NCI-H446 (cell line): ENCODE measurements around the gene PAPOLG.
"Not testable (repeated sequence)": the region's sequence is repeated elsewhere in the genome, so short reads cannot be mapped to it uniquely, and the experiment has no call there.

Source experiments
- DNase-seq, 2 experiments: peaks; one replicate each; lab custom pipeline; 2025; lab: John Stamatoyannopoulos, UW

Gene PAPOLG

GRCh38 chr2:60775048-60775639, 19.1 kb downstream of the PAPOLG start:
- no peak for DNase-seq

DNA sequence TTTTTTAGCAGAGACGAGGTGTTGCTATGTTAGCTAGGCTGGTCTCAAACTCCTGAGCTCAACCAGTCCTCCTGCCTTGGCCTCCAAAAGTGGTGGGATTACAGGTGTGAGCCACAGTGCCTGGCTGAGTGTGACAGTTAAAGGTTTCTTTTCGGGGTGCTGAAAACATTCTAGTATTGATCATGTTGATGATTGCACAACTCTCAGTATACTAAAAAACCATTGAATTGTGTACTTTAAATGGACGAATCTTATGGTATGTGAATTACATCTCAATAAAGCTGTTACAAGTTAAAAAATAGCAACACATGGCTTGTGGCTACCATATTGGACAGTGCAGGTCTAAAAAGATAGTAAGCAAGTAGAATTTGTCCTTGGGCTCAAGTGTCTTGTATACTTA, 22.3 kb downstream of the PAPOLG start:
- DNase-seq: no peak

GRCh38 chr2:60779426-60779825, 23.4 kb downstream of the PAPOLG start:
- no peak for DNase-seq

GRCh38 chr2:60780721-60781120, 24.7 kb downstream of the PAPOLG start:
- DNase-seq: no peak

DNA sequence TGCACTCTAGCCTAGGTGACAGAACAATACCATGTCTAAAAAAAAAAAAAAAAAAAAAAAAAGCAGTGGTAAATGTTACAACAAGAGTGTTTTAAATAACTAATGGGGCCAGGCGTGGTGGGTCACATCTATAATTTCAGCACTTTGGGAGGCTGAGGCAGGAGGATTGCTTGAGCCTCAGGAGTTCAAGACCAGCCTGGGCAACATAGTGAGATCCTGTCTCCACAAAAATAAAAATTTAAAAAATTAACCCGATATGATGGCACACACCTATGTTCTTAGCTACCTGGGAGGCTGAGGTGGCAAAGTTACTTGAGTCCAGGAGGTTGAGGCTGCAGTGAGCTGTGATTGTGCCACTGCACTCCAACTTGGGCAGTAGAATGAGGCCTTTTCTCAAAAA, 37.1 kb downstream of the PAPOLG start:
- DNase-seq: no peak

DNA sequence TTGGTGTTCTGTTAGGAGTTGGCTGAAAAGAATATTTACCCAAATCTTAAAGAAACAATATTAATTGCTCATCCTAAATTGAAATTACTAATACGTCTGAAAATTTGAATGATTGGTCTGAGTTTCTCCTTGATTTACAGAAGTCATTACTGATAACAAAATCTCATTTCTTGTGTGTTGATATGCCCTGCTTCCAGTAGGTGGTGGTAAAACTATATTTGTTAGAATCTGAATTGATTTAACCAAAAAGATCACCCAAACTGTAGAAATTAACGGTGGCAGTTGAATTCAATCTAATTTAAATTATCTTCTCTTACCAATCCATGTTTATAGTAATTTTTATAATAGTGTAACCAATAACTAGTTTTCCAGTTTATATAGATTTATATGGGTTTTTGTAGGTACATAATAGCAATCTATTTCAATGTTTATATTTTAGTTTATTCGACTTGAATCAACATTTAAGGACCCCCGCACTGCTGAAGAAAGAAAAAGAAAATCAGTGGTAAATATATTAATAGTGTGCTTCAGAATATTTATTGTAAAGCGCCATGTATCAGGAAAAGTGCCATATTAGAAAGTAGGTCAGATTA, 38.3 kb downstream of the PAPOLG start:
- DNase-seq: peak in 1 of 2 experiments; percentile 24

GRCh38 chr2:60796573-60797509, 40.8 kb downstream of the PAPOLG start:
- no peak for DNase-seq

DNA sequence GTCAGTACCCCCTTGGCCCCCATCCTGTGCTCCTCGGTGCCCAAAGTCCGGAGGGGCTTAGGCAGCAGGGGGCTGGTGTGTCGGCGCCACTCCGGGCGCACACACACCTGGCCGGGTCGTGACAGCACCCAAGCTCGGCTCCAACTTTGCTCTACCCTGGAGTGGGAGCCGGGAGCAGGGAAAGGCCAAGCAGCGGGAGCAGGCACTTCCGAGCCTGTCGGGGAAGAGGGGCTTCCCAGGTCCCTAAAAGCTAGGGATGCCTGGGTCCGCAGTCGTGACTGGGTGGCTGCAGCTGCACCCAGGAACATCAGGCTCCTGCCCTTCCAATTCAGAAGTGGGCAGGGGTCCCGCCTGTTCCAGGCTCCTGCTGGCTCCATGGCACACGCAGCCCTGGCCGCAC, 48.4 kb downstream of the PAPOLG start:
- no peak for DNase-seq

- no peak for DNase-seq
These were observed 50.5 kb downstream of the PAPOLG start for GRCh38 chr2:60806595-60806987.

DNA sequence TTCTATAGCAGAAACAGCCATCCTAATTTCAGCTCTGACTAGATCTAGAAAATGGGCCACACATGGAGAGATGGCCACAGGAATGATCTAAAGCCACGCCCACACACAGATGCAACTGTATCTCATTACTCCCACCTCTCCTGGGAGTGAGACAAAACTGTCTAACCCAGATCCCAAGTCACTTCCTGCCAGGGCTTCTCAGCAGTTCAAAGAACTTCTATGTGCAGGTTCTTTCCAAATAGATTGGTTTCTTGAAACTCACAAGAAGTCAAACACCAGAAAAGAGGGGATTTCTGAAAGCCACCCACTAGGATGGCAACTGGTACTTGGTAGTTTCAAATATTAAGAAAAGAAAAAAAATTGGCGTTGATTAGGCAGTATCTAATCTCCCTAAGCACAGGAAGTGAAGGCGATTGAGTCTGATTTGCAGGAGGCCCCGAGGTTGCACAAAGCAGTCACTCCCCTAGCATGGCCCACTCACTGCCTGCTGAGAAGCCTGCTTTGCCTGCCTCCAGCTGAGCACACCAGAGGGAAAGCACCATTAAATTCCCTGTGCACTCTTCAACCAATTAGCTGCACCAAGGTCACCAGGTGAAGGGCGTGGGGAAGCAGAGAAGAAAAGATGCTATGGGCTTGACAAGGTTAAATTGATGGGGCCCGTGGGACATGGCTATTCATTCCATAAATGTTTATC, 51.1 kb downstream of the PAPOLG start:
- DNase-seq: no peak

DNA sequence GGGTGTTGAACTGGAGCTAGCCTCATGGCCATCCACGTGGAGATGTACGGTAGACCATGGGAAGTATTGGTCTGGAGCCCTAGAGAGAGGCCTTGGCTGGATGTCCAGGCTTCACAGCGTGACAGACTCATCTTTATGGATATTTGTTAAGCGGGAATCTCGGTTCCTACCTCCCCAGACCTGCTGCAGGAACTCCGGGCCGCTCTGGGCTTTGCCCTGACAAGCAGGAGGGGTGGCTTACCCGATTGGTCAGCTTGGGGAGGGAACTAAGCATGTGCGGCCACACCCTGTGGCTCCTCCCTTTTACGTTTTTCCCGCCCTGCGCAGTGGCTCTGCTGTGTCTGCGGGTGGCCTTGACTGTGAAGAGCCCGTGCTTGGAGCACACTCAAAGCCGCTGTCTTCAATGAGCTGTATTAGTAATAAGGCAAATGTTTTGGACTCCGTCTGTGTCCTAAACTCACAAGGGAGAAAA, 52.3 kb downstream of the PAPOLG start:
- peak in 1 of 2 experiments; percentile 36 for DNase-seq

- DNase-seq: no peak
These were observed 55.7 kb downstream of the PAPOLG start for GRCh38 chr2:60811491-60812375.

DNA sequence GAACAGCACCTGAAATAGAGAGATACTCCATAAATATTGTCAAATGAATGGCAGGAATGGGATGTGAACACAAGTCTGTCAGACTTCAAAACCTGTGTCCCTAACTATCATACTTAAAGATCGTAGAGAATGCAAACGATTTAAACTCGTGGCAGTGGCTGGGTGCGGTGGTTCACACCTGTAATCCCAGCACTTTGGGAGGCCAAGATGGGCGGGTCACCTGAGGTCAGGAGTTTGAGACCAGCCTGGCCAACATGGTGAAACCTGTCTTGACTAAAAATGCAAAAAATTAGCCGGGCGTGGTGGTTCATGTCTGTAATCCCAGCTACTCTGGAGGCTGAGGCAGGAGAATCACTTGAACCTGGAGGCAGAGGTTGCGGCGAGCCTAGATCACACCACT, 61.1 kb downstream of the PAPOLG start:
- DNase-seq: not testable (repeated sequence)

DNA sequence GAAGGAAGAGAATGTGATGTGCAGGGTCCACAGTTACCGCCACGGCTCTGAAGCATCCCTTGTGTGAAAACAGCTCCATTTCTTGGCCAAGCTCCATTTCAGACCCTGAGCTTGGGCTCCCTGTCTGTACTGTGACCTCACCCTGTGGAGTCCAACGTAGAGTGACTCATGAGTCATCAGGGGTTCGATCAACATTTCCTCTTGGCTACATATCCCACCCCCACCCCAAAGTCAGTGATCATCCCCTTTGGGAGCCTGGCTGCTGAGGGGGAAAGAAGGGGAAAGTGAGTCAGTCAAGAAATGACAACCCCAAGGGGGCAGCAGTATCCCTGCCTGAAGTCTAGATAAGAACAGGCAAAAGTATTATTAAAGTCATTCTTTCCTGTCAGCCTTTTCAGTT, 62.2 kb downstream of the PAPOLG start:
- DNase-seq: no peak

- DNase-seq: no peak
These were observed 63.2 kb downstream of the PAPOLG start for GRCh38 chr2:60819155-60819862.

DNA sequence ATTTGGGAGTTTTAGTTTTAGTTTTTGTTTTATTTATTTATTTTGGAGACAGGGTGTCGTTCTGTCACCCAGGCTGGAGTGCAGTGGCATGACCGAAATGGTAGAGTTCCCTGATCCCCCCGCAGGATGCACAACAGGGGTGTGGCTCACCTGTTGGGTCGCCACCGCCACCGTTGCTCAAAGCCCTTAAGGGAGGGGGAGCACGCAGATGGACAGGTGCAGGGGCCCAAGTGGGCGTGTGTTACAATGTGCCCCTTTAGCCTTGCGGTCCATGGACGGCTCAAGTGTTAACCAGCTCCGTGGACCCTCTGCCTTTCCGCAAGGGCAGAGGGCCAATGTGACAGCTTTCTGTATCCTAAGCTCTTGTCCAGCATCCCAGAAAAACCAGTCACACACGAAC, 63.9 kb downstream of the PAPOLG start:
- no peak for DNase-seq

DNA sequence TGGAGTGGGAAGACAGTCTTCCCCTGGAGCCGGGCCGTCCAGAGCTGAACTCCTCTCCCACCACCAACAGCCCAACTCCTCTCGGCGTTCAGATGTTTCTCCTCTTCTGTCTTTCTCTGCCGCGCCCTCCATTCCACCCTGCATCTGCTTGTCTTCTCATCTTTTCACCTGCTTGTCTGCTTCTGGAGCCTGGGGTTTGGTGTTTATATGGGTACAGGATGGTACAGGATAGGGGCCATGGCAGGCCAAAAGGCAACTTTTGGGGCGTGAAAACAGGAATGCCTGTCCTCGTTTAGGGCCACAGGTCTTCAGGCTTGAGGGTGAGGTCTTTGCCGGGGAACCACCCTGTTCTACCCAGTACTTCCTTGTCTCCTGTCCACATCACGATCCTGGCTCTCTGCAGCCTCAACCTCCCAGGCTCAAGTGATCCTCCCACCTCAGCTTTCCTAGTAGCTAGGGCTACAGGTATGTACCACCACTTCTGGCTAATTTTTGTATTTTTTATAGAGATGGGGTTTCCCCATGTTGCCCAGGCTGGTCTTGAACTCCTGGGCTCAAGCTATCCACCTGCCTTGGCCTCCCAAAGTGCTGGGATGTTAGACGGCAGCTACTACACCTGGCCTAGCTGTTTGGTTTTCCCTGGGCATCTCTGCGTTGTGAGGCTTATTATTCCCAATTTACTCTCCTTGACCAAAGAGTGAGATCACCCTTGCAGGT, 64.5 kb downstream of the PAPOLG start:
- no peak for DNase-seq

DNA sequence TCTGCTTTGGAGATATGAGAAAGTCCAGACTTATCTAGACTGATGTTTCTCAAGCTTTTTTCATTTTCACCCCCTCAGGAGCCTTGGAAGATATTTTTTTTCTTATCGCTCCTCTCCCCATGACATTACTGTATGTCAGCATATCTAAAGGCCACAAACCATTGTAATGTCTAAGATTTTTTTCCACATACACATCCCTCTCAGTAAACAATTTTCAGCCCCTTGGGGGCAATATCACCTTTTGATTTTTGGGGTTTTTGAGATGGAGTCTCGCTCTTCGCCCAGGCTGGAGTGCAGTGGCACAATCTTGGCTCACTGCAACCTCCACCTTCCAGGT, 65.0 kb downstream of the PAPOLG start:
- no peak for DNase-seq

DNA sequence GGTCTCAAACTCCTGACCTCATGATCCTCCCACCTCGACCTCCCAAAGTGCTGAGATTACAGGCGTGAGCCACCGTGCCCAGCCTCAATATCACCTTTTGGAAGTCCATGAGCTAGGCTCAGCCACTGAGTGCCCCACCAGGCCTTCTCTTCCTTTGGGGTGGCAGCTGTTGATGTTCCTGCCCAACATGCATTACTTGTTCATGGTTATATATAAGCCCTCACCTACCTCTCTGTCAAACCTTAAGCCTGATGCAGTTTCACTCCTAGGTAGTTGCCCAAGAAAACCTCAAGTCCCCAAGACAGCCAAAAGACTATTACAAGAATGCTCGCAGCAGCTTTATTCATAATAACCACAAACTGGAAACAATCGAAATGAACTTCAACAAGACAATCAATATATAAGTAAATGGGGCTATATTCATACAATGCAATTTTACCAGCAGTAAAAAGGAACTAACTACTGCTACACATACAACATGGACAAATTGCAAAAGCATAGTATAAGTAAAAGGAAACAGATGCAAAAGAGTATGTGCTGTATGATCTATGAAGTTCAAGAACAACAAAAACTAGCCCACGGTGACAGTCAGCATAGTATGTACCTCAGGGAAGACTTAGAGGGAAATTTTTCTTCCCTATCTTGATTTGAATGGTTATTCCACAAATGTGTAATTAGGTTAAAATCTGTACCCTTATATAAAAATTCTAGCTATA, 65.7 kb downstream of the PAPOLG start:
- DNase-seq: no peak

DNA sequence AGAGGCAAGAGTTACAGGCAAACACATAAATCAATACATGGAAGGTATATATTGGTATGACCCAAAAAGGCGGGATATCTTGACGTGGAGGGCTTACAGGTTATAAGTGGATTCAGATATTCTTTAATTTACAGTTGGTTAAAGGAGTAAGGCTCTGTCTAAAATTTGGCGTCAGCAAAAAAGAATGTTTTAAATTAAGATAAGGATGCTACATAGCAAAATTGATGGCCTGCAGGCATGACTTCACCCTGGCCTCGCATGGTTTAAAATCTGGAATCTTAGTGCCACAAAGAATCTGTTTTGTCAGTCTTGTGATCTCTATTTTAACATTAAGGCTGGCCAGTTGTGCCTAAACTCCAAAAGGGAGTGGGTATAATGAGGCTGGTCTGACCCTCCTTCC, 66.9 kb downstream of the PAPOLG start:
- DNase-seq: no peak
